Suprapubic skin (tissue), 4 donors: ENCODE data around the gene MARCHF10. TPM values are rescaled to one million over a fixed set of nuclear protein-coding genes. Genes with fewer than 3 reads are reported as not detected.

Source experiments
- DNase-seq, 2 donors: peaks; one replicate each; pipeline ENCODE4 v3.0.0-alpha.2; 2019; ENCODE audit warnings: low spot score in 2 of 2
- H3K27ac ChIP-seq: fragments of 200-600 bp; sonication (generic); one replicate; pipeline ENCODE4 v1.5.1; 2019
- H3K27me3 ChIP-seq: fragments of 200-600 bp; sonication (generic); one replicate; pipeline ENCODE4 v1.5.1; 2019
- H3K36me3 ChIP-seq: fragments of 200-600 bp; sonication (generic); one replicate; pipeline ENCODE4 v1.5.1; 2019
- H3K4me1 ChIP-seq: fragments of 200-600 bp; sonication (generic); one replicate; pipeline ENCODE4 v1.5.1; 2019
- H3K4me3 ChIP-seq: fragments of 200-600 bp; sonication (generic); one replicate; pipeline ENCODE4 v1.5.1; 2019; ENCODE audit warnings: mild to moderate bottlenecking
- H3K9me3 ChIP-seq: fragments of 200-600 bp; sonication (generic); one replicate; pipeline ENCODE4 v1.5.1; 2019
- CTCF ChIP-seq, 2 donors: fragments of 200-600 bp in 1 of 2; fragments of 450-650 bp in 1 of 2; sonication (generic) in 1 of 2; IDR thresholded peaks; one replicate each; pipeline ENCODE4 v1.5.1; 2016 to 2019; ENCODE audit warnings: antibody characterized with exemption in 2 of 2, mild to moderate bottlenecking in 1 of 2, moderate library complexity in 1 of 2
- EP300 ChIP-seq: sonication (generic); formaldehyde crosslinking; IDR thresholded peaks from one replicate; pipeline ENCODE4 v1.6.1; 2017; ENCODE audit warnings: antibody characterized with exemption
- POLR2A ChIP-seq, 2 donors: fragments of 450-650 bp; IDR thresholded peaks; one replicate each; pipeline ENCODE4 v1.6.1; 2017; ENCODE audit warnings: antibody characterized with exemption in 2 of 2, mild to moderate bottlenecking in 2 of 2, moderate library complexity in 2 of 2
- POLR2AphosphoS5 ChIP-seq, 3 donors: sonication (generic); formaldehyde crosslinking; IDR thresholded peaks; one replicate each; pipeline ENCODE4 v1.6.1; 2017; ENCODE audit warnings: antibody characterized with exemption in 3 of 3
- WGBS: methylation state at CpG from one replicate; pipeline ENCODE4 v1.1.5; 2018; 5-methylcytosine and 5-hydroxymethylcytosine counted together
- total RNA-seq, 4 donors: library from RNA; depleted of rRNA; stranded (reverse); fragments of >200 nt; gene quantifications; one replicate each; pipeline ENCODE4 v1.1.0, GENCODE V29; 2016

The MARCHF10 gene
- total RNA-seq, 4 donors from 2014 or later, result not detected

GRCh38 chr17:62822080-62822904 lies 14.2 kb upstream of the MARCHF10 start:
- peaks cover 30% of the 10 kb centered on the region for H3K4me1 ChIP-seq
- H3K36me3 ChIP-seq, result no peaks in the 10 kb centered on the region
- no peak for DNase-seq
- no peak overlapping the region for H3K27ac ChIP-seq
- H3K27me3 ChIP-seq, result no peaks in the 10 kb centered on the region
- no peak overlapping the region for H3K4me3 ChIP-seq
- WGBS, result 73% methylated on average over 11 of the region's 11 CpGs
- TF ChIP-seq EP300 (no peak), POLR2A (IDR thresholded peaks at IDR 0.05) (no peak), POLR2AphosphoS5 (IDR thresholded peaks at IDR 0.05) (no peak), CTCF (IDR thresholded peaks at IDR 0.05) (no peak)
- no peaks in the 10 kb centered on the region for H3K9me3 ChIP-seq

GRCh38 chr17:62821189-62822079 lies 13.3 kb upstream of the MARCHF10 start:
- H3K4me1 ChIP-seq, result peaks cover 29% of the 10 kb centered on the region
- TF ChIP-seq POLR2A (IDR thresholded peaks at IDR 0.05) (no peak), EP300 (no peak), CTCF (IDR thresholded peaks at IDR 0.05) (no peak), POLR2AphosphoS5 (IDR thresholded peaks at IDR 0.05) (no peak)
- no peak for DNase-seq

GRCh38 chr17:62819511-62820221 lies 11.6 kb upstream of the MARCHF10 start:
- TF ChIP-seq POLR2A (IDR thresholded peaks at IDR 0.05) (no peak), CTCF (IDR thresholded peaks at IDR 0.05) (no peak), EP300 (no peak), POLR2AphosphoS5 (IDR thresholded peaks at IDR 0.05) (peak in 2 of 3 donors; percentile 51 to 59)
- Histone ChIP-seq H3K4me1 (peaks cover 25% of the 10 kb centered on the region), H3K36me3 (no peaks in the 10 kb centered on the region), H3K27ac (peak overlapping the region; percentile 66), H3K27me3 (no peaks in the 10 kb centered on the region), H3K4me3 (no peak overlapping the region), H3K9me3 (no peaks in the 10 kb centered on the region)
- 14% methylated on average over 12 of the region's 12 CpGs for WGBS
- peak in 1 of 2 donors; percentile 71 for DNase-seq

More at GRCh38 chr17:62821189-62822079, 13.3 kb upstream of the MARCHF10 start:
- Histone ChIP-seq H3K36me3 (no peaks in the 10 kb centered on the region), H3K27me3 (no peaks in the 10 kb centered on the region), H3K27ac (no peak overlapping the region), H3K4me3 (no peak overlapping the region), H3K9me3 (no peaks in the 10 kb centered on the region)
- WGBS, result 78% methylated on average over 15 of the region's 15 CpGs

GRCh38 chr17:62818526-62818925 lies 10.4 kb upstream of the MARCHF10 start:
- no peaks in the 10 kb centered on the region for H3K27me3 ChIP-seq
- no peak for DNase-seq
- no peak for TF ChIP-seq POLR2A (IDR thresholded peaks at IDR 0.05)
- TF ChIP-seq CTCF (IDR thresholded peaks at IDR 0.05), result no peak
- TF ChIP-seq EP300, result no peak
- TF ChIP-seq POLR2AphosphoS5 (IDR thresholded peaks at IDR 0.05), result no peak
- H3K4me1 ChIP-seq, result peaks cover 25% of the 10 kb centered on the region
- no peaks in the 10 kb centered on the region for H3K9me3 ChIP-seq
- no peak overlapping the region for H3K27ac ChIP-seq
- H3K4me3 ChIP-seq, result no peak overlapping the region
- no peaks in the 10 kb centered on the region for H3K36me3 ChIP-seq
- WGBS, result 93% methylated on average over 7 of the region's 7 CpGs
